HG03139 (cell line): ENCODE data around the gene PRKN.

ENCODE experiments used
- ATAC-seq: cut with Tn5 transposase; IDR thresholded peaks from one replicate; pipeline ENCODE4 v1.9.1; 2021; ENCODE audit not compliant: unreplicated experiment

PRKN gene

DNA sequence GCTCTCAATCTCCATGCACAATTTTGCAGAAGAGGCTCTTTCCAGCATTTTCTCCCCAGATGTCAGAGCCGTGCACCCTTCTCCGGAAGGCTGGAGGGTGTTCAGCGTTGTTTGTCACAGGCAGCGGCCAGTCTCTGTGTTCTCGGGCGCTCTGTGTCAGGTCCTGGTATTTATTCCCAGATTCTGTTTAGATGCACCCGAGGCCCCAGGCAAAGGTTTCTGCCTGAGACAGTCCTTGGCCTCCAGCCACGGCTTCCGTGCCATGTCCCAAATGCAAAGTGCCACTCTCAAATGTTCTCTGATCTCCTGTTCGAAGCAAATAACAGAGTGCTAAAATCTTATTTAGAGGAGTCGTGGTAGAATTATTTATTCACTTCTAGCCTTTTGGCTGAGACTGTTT is 1313.4 kb downstream of the PRKN start:
- no peak for ATAC-seq

DNA sequence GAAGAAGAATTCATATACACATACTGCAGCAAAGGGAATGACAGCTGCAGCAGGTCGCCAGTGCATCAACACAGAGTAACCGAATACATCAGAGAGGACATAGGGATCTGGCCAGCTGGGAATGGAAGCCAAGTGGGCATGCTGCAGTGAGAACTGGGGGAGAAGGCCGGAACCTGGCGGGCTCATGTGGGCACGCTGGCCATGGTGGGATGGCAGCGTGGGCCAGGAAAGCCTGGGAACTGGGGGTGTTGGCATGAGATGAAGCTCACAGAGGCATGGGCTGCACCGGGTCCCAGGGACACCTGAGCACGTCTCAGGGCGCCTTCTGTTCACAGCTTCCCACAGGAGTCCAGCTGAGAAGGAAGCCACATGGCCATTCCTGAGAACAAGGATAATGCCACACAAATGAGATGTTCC is 1314.2 kb downstream of the PRKN start:
- ATAC-seq: no peak

DNA sequence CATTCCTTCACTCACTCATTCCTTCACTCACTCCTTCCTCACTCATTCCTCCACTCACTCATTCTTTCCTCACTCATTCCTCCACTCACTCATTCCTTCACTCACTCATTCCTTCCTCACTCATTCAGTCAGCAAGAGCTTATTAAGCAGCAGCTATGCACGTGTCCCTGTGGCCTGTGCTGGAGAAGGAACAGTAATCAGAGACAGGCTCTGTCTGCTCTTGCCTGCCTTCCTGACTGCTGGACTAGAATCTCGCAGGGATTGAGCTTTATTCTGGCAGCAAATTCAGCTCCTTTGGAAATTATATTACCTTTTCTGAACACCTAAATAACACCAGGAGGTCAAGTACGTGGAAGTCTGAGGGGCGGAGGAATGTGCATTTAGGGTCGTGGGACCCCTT is 1314.8 kb downstream of the PRKN start:
- ATAC-seq: no peak

DNA sequence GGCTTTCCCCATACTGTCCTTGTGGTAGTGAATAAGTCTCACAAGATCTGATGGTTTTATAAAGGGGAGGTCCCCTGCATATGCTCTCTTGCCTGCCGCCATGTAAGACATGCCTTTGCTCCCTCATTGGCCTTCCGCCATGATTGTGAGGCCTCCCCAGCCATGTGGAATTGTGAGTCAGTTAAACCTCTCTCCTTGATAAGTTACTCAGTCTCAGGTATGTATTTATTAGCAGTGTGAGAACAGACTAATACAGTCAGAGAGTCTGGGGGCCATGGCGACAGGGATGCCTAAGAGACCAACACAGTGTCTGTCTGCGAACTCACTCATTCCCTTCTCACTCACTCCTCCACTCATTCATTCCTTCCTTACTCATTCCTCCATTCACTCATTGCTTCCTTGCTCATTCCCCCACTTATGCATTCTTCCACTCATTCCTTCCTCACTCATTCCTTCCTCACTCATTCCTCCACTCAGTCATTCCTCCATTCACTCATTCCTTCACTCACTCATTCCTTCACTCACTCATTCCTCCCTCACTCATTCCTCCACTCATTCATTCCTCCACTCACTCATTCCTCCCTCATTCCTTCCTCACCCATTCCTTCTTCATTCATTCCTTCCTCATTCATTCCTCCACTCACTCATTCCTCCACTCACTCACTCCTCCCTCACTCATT is 1316.2 kb downstream of the PRKN start:
- ATAC-seq: no peak

DNA sequence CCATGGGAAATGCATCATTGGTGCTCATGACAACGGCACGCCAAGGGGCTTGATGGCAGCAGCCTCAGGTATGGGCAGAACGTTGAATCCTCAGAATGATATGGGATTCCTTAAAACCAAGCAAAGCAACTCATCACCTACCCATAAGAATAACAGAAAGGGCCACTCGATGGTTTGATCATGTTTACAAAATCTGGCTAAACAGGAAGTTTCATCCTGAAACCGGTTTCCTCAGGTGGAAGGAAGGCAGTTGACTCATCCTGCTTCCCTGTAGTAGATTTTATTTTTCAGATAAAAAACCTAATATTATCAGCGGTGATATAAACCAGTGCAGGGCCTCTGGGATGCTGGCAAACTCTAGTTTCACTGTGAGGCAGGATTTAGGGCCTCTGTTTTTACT is 1316.8 kb downstream of the PRKN start:
- ATAC-seq: no peak

DNA sequence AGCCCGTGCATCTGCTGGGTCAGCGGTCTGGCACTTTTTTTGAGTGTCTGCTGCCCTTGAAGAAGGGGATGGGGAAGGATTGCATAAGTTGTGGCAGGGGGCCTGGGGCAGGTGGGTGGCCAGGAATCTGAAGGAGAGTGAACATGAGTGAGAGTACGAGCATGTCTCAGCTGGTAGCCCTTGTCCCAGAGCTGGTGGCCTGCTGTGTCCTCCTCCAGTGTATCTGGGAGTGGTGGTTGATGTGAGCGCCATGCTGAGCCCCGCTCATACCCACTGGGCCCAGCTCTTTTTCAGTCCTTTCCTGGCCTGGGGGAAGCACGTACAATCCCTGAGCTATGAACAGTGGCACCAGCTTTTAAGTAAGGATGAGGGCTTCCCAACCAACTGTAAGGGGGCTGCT is 1317.5 kb downstream of the PRKN start:
- no peak for ATAC-seq

DNA sequence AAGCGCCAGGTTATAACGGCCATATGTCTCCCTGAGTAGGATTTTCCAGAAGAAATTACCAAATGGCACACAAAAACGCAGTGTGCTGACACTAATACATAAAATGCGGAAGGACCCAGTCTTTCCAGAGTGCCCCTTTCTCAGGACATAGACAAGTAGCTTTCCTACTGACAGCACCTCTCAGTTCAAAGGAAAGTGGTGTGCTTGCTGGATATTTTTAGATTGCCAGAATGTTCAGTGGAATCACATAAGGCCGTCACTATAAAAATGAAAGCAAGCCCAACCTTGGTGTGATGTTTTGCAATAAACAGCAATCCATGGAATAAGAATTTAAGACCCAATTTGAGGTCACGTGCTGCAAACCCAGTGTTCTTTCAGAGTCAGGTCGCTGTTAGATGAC is 1318.2 kb downstream of the PRKN start:
- no peak for ATAC-seq

DNA sequence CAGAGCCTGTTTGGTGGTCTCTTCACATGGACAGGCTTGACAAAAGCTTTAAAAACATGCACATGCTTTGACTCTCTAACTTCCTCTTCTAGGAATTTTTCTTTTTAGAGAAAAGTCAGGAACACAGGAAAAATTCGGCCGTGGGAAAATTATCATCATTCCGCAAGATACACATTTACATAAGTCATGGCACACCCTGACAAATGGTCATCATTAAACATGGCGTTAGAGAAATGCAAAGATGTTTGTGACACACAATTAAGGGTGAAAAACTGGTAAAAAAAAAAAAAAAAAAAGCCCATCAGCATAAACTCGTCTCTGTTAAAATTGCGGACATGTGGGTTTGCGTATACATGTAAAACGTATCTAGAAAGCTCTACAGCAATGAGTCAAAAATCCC is 1319.5 kb downstream of the PRKN start:
- no peak for ATAC-seq

DNA sequence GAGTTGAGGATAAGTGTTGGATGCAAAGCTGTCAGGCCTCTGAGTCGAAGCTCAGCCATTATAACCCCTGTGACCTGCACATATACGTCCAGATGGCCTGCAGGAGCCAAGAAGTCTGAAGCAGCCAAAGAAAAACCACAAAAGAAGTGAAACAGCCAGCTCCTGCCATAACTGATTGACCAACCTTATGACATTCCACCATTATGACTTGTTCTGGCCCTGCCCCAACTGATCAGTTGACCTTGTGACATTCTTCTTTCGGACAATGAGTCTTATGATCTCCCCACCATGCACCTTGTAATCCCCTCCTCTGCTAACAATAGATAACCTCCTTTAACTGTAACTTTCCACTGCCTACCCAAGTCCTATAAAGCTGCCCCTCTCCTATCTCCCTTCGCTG is 1320.0 kb downstream of the PRKN start:
- ATAC-seq: no peak

DNA sequence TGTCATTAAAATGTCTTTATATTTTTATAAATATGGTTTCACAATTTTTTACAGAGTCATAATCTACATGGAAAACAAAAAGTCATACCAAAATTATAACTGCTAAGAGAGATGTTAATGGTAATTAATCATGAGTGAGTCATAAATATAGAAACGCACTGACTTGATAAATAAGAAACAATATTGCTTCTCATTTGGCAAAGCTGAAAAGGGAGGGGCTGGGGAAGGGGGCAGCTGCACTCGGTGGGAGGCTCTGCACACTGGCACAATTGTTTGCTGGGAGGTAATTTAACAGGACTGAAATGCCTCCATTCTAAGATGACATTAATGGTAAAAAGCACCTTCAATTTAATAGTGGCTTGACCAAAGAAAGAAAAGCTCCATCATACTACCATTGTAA is 1320.5 kb downstream of the PRKN start:
- ATAC-seq: no peak

DNA sequence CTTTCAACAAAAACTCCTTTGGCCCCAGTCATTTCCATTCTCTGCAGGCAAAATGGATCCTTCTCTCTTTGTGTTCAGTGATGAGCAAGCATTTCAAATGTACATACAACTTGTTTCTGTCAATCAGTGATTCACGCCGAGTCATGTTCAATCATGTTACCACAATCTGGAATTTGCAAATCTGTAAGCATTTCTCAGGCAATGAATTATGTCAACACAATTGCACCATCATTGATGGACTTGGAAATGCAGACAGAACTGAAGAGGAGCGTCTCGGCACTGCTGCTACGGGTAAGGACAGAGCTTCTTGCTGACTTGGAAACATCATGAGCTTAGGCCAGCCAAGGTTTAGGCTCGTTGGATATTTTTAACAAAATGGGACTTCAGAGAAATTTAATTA is 1320.9 kb downstream of the PRKN start:
- ATAC-seq: no peak

DNA sequence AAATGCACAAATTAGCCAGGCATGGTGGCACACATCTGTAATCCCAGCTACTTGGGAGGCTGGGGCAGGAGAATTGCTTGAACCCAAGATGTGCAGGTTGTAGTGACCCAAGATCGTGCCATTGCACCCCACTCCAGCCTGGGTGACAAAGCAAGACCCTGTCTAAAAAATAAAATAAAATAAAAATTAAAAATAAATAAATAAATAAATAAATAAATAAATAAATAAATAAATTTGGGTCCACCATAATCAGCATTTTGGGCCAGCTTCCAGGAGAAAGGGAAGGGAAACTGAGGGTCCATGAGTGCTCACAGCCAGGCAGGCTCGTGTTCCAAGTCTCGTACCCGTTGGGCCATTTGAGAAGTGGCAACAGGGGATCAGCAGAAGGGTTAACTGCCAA is 1322.1 kb downstream of the PRKN start:
- ATAC-seq: no peak

DNA sequence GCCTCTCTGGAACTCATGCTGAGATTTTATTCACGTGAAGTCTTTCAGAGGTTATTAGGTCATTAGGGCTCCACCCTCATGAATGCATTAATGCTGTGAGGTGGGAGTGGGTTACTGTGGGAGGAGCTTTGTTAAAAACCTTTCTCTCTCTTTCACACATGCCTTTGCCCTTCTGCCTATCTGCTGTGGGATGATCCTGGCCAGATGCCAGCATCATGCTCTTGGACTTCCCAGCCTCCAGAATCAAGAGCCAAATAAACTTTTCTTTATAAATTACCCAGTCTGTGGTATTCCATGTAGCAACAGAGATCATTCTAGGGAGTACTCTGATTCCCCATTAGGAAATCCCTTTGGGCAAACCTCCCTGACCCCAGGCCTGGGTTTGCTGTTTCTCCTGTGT is 1323.8 kb downstream of the PRKN start:
- ATAC-seq: no peak

DNA sequence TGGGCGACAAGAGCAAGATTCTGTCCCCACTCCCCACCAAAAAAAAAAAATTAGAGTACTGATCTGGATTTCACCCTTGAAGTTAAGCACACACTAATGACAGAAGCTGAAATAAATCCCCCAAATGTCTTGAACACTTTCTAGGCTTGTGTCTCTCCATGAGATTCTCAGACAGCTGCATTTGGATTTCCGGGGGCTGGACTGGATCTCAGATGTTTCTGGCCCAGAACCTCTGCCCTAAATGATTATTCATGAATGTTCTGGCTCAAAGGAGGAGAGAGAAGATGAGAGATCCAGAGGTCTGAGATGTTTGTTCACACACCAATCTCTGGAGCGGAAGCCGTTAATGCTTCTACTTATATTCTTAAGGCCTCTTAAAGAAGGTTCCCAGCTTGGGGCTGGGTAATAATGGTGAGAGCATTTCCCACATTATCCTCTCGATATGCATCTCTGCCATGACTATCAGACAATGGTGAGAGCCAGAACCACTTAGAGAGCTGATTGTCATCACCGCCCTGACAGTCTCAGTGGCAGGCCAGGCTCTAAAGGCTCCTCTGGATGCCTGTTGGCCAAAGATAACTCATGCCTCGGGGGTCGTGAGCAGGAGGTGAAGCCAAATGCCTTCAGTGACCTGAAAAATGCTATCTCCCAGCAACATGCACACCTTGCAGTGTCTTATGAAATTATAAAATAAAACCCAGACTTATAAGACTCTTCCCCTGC is 1325.8 kb downstream of the PRKN start:
- ATAC-seq: no peak

DNA sequence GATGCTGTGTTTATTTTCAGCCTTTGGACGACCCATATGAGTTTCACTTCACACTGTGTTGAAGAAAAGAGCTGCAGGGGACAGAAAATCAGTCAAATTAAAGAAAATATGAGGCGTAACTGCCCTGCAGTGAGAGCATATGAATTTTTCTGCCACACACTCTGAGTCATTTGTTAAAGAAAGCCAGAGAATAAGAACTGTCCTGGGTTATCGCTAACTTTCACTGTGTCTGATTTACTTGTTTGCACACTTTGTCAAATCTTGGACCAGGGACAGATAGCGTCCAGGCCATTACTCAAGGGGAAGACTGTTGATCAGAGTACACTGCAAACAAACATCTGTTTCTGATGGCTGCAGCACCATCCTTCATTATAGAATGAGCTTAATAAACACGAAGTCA is 1326.9 kb downstream of the PRKN start:
- ATAC-seq: no peak

DNA sequence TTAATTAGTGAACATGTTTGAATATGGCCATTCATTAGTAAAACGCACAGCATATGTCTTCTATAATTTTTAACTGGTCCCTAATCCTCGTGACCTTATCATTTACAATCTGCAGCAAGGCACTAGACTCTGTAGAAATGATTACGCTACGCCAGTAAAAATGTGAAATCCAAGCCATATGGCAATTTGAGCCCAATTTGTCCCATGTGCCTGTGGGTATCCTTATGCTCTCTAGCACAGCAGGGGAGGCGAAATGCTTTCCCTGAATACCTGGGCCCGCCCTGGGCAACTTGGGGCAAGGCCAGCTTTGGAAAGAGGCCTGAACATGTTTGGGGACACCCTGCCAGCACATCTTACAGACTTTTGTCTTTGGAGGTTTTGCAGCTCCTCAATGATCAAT is 1331.0 kb downstream of the PRKN start:
- ATAC-seq: no peak

DNA sequence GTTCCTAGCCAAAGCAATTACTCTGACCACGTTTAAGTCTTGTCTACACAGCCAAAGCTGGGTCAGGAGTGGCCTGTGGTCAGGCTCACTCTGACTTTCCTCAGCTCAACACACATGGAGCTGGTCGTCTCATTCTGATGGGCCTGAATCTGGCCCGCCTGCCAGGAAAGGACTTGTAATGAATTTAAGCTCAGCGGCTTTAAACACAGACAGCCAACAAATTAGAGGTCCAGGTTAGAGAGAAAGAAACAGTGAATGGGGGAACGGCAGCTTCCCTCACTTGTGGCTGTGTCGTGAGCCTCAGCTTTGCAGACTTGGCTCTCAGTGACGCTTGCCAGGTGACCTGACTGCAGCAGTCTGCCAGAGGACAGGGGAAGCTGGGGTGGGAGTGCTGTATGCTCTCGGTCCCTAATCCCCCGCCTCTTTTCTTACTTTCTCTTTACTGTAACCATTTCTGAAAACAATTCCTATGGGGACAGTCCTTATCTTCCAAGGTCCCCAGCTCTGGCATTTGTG is 1331.8 kb downstream of the PRKN start:
- no peak for ATAC-seq

DNA sequence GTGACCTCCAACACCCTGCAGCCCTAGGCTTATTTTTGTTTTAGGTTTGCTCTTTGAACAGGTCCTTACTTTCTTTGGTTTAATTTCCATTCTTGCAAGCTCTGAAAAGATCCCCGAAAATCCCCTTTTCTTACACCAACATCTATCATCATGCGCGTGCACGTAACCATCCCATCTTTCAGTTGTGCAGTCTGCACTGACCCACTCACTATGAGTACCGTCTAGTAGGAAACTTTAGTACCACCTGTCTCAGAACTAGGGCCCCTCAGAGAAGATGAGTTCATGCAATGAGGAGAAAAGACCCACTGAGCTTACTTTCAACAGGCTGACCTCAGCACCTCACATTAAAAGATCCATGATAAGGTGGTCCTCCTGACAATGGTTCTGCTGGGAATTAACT is 1333.1 kb downstream of the PRKN start:
- no peak for ATAC-seq

DNA sequence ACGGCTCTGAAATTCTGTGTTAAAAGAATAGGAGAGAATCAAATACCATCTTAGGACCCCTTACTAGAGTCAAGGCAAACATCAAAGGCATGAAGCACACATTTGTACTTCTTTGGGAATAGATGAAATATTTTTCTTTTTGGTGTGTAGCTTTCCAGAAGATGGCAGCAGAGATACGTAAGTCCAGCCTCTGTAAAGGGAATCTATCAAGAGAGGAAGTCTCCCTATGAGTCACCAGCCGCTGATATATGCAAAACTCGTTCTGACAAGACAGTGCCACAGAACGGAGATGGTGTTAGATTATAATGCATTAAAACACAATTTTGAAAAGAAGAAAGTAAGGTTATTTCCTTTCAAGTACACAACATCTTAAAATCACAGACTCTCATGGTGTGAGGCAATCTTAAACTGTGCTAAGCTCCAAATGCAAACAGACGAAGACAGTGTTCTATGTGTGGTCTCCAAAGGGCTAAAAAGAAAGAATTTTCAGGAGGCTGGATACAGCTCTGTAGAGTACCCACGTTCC is 1333.7 kb downstream of the PRKN start:
- peak; percentile 100 for ATAC-seq

DNA sequence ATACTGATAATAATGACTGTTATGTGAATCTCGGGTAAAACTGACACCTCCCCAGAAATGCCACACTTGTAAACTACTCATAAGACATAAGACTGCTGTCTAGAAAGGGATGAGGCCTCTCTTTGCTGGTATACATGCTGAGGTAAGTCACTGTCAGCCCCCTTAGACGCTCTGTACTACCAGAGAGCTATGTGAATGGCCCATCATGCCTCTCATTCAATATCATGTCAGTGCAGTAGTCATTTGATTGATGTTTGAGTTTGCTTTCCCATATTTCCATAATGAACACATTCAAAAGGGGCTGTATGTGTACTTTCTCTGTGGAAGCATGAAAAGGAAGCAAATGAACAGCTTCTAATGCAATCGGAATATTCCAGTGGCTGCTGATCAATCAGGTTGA is 1334.3 kb downstream of the PRKN start:
- ATAC-seq: no peak

DNA sequence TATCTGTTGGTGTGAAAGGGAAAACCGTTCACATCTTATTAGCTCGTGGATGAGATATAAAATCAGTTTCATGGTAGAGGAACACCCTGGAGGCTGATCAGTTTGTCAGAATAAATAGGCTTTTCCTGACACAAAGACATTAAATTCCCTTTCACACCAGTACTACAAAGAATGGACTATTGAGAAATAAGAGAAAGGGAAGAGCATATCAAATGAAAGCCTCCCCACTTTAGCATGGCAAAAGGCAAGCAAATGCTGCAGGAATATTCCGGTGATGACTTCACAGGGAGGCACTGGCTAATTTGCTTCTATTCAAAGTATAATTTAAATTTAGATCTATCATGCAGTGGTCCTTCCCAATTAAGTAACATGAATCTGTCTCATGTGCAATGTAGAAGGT is 1337.8 kb downstream of the PRKN start:
- ATAC-seq: no peak

DNA sequence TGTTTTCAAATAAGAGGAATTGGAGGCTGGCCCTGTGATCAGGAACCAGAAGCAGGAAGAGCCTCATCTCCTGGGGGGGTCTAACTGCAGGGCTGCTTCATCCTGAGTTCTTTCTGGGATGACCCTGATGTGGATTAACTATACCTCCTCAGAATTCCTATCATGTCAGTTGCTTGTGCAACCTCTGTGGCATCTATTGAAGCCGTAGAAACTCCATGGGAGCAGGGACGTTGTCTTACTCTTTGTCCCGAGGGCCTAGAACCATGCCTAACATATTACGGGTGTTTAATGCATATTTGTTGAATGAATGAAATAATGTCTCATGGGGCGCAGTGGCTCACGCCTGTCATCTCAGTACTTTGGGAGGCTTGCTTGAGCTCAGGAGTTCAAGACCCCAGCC is 1343.6 kb downstream of the PRKN start:
- ATAC-seq: no peak
